GM10266 (cell line): ENCODE measurements around the gene UGT1A3.

Experiments
- DNase-seq: peaks from one replicate; pipeline ENCODE4 v3.0.0; 2012; ENCODE audit errors: extremely low spot score
- TF ChIP-seq, protein P1 (sequence below): IDR thresholded peaks from 2 replicates; pipeline ENCODE4 v1.5.1; 2012; ENCODE audit warnings: mild to moderate bottlenecking, low read depth; ENCODE audit not compliant: control insufficient read depth, insufficient read depth; ENCODE audit errors: missing control alignments

UGT1A3 gene

DNA sequence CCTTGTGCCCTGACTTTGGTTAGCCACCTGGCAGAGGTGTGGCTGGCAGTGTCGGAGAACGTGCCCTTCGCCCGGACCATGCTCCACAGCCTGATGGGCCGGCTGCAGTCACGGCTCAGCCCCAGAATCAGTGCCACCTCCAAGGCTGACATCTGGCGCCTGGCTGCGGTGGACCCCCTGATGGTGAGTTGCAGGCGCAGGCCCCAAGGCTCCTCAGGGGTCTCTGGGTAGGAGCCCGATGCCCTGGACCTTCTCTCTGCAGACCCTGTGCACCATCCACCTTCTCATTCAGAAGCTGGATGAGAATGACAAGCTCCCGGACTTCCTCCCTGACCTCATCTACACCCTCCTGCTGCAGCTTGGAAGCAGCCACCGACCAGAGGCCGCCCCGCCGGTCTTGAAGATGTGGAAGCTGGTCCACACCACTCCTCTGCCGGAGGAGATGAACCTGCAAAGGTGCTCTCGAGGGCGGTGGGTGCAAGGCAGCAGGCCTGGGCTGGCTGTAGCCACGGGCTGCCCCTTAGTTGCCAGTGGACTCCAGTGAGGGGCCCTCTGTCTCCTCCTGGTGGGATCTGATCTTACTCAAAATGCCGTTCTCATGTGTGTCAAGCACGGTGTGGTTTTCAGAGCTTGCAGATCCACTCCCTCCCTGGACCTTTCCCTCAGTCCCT, 93.4 kb downstream of the UGT1A3 start:
- TF ChIP-seq, protein P1, sequence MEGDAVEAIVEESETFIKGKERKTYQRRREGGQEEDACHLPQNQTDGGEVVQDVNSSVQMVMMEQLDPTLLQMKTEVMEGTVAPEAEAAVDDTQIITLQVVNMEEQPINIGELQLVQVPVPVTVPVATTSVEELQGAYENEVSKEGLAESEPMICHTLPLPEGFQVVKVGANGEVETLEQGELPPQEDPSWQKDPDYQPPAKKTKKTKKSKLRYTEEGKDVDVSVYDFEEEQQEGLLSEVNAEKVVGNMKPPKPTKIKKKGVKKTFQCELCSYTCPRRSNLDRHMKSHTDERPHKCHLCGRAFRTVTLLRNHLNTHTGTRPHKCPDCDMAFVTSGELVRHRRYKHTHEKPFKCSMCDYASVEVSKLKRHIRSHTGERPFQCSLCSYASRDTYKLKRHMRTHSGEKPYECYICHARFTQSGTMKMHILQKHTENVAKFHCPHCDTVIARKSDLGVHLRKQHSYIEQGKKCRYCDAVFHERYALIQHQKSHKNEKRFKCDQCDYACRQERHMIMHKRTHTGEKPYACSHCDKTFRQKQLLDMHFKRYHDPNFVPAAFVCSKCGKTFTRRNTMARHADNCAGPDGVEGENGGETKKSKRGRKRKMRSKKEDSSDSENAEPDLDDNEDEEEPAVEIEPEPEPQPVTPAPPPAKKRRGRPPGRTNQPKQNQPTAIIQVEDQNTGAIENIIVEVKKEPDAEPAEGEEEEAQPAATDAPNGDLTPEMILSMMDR: no peak
- DNase-seq: no peak
